ENCODE measurements around the gene CREB5.

Gene CREB5

DNA sequence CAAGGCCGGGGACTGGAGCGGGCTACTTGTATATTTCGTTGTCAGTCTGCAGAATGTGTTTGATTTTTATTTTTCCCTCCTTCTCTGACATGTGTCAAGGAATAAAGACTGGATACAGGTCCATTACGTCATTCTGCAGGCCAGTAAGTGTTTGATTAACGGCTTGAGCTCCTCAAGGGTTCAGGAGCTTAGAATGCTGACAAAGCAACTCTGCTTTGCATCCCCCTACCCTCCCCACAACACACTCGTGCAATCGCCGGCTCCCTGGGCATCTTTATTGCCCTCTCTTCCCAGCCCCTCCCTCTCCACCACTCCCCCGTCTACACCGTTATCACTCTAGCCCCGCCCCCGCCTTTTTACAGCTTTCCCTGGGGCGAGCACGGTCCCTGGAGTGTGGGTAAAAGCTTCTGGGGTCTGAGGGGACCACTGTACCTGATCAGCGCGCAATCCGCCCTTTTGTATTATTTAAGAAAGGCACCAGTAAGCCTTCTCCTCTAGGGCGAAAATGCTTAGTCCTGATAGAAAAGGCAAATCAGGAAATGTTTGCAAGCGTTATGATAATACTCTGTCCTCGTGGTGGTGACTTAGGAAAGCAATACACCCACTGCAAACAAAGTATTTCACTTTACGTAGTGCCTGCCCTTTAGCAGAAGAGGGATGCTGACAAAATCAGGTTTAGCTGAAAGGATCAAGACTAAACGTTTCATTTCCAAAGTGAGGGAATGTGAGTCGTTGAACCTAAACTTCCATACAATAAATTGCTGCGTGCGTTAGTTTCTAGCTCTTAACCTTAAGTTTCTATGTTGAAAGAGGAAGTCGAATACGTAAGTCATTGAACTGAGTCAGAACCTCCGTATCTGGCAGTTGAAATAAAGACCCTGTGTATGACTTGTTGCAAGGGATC is 1.4 kb upstream of the CREB5 start:
- DNase-seq (ENCODE audit: insufficient read length, low spot score) = no peak
- no peak for TF ChIP-seq POLR2A (IDR thresholded peaks at IDR 0.05; ENCODE audit: low read depth, low read length)
- FAIRE-seq = no peak

DNA sequence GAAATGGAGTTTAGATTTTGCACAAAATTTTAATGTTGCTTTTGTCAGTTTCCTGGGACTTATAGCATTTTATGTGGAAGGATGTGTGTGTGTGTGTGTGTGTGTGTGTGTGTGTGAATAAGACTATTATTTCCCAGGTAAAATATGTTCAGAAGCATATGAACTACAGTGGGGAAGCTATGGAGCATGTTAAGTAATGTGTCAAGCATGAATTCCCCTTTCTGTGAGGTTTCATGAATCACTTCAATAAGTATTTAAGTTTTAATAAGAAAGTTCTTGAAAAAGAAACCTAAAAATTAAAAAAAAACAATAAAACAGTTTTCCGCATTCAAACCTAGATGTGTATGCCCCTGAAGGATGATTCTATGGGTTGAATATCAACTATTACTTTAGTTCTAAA is 693 bp downstream of the CREB5 start:
- DNase-seq (ENCODE audit: insufficient read length, low spot score) (no peak), FAIRE-seq (no peak)
- no peak for TF ChIP-seq POLR2A (IDR thresholded peaks at IDR 0.05; ENCODE audit: low read depth, low read length)

DNA sequence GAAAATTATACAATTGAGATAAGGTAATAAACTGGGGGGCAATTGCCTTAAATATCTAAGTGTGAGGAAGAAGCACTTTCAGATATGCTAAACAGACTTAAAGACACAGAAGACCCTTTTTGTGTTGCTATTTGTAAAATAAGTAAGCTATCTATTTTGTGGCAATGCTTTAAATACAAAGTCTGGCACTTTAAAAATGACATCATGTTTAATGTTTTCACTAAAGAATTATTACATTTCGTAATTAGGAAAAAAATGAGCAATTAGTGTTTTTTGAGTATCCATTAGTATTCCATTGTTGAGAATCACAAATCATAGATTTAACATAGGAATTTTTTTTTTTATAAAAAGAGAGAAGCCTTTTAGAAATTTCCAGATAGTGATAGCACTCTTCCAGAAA is 2.1 kb downstream of the CREB5 start:
- TF ChIP-seq POLR2A (IDR thresholded peaks at IDR 0.05; ENCODE audit: low read depth, low read length) = no peak
- no peak for DNase-seq (ENCODE audit: insufficient read length, low spot score)
- no peak for FAIRE-seq

DNA sequence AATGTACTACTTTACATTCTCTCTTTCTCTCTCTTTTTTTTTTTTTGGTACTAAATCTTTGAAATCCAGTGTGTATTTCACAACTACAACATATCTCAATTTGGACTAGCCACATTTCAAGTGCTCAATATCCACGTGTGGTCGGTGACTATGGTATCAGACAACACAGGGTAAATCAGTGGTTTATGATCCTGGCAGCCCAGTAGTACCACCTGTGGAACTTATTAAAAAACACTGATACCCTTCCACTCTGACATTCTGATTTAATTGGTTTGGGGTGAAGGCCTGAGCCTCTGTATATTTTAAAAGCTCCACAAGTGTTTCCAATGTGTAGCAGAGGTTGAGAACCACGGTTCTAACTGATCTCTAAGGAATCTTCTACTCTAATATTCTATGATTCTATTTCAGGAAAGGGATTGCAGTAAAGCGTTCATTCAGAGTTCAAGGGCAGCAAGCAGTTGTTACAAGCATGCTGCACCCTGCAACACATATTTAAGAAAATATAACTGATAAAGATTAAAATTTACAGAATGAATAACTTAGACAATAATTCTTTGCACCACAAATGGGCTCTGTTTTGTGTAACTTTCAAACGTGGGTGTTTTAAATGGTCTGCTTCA is 5.1 kb downstream of the CREB5 start:
- FAIRE-seq (no peak), DNase-seq (ENCODE audit: insufficient read length, low spot score) (no peak)
- no peak for TF ChIP-seq POLR2A (IDR thresholded peaks at IDR 0.05; ENCODE audit: low read depth, low read length)

DNA sequence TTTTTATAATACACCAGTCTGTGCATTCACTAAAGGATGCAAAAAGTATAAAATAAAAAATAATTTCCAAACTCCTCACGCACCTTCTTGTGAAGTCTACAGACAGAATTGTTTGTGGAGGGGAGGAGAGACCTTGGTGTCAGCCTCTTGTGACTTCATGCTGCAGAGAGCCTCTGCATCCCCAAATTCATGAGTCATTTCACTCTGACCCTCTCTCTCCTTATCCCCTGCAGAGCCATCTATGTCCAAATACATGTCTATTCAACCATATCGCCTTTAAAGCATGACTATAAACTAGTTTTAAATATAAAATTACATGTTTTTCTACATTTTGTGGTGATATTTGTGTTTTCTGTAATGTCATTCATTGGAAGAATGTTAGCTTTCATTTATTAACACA is 6.0 kb downstream of the CREB5 start:
- DNase-seq (ENCODE audit: insufficient read length, low spot score) (no peak), FAIRE-seq (no peak)
- TF ChIP-seq POLR2A (IDR thresholded peaks at IDR 0.05; ENCODE audit: low read depth, low read length) = no peak

DNA sequence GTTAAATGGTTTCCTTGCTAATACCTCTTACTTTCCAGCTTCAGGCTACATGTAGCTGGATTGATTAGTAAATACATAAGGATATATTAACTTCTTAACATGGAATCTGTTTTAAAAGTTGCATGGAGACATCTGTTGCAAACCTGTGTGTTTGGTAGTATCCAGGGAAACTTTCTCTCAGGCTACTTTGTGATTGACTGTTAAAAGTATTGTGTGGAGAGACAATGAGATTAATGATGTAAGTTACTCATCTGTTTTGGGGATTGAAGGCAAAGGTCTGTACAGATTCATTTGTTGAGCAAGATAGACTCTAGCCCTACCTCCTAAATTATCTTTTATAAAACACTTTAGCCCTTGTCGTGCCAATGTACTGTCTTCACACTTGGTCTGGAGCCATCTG is 6.6 kb downstream of the CREB5 start:
- FAIRE-seq (no peak), DNase-seq (ENCODE audit: insufficient read length, low spot score) (no peak)
- TF ChIP-seq POLR2A (IDR thresholded peaks at IDR 0.05; ENCODE audit: low read depth, low read length) = no peak

DNA sequence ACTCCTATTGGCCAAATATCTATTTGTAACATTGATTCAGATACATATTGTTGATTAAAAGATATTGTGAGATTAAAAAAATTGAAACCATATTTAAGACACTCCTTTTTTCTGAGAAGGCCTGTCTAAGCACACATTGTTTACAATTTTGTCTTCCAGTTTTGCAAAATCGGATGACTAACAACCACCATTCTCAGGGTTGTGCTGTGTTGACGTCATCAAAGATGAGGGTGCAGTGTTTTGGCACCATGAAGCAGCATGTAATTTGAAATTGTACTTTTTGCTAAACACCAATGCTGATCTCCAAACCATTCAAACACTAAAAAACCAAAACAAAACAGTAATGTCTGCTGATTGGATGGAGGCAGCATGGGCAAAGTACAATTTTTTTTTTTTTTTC is 7.4 kb downstream of the CREB5 start:
- no peak for TF ChIP-seq POLR2A (IDR thresholded peaks at IDR 0.05; ENCODE audit: low read depth, low read length)
- no peak for DNase-seq (ENCODE audit: insufficient read length, low spot score)
- no peak for FAIRE-seq

DNA sequence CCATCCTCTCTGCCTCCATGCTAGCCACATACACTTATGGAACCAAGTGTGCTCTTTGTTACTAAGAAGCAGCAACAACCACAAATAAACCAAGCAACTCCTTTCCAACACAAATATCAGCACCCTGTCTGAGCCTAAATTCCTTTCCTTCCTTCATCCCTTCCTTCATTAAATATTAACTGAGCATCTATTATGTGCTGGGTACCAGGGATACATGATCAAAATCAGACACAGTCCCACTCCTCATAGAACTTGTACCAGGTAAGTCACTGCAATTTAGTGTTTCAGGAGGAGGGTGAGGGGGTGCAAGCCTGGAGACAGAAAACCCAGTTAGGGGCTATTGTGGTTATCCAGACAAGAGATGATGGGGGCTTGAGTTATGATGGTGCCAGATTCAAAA is 10.8 kb downstream of the CREB5 start:
- FAIRE-seq (no peak), DNase-seq (ENCODE audit: insufficient read length, low spot score) (no peak)
- no peak for TF ChIP-seq POLR2A (IDR thresholded peaks at IDR 0.05; ENCODE audit: low read depth, low read length)

- FAIRE-seq = no peak
- no peak for TF ChIP-seq POLR2A (IDR thresholded peaks at IDR 0.05; ENCODE audit: low read depth, low read length)
- DNase-seq (ENCODE audit: insufficient read length, low spot score) = no peak
These were observed 11.7 kb downstream of the CREB5 start for GRCh38 chr7:28423918-28424514.

DNA sequence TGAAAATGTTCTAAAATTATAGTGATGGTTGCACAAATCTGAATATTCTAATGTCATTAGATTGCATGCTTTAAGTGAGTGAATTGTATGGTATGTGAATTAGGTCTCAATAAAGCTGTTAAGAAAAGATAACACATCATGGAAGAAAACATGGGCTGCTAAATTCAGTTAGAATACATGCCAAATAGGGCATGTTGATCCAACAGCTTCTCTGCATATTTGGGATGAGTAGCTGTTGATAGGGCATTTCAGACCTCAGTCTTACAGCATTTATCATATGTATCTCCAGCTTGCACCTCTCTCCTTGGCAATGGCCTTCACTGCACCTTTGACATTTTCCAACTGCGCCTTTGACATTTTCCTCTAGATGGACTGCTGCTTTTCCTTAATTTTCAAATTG is 13.2 kb downstream of the CREB5 start:
- DNase-seq (ENCODE audit: insufficient read length, low spot score) = no peak
- no peak for FAIRE-seq
- no peak for TF ChIP-seq POLR2A (IDR thresholded peaks at IDR 0.05; ENCODE audit: low read depth, low read length)

GRCh38 chr7:28427236-28427635 is 14.9 kb downstream of the CREB5 start:
- FAIRE-seq = no peak

DNA sequence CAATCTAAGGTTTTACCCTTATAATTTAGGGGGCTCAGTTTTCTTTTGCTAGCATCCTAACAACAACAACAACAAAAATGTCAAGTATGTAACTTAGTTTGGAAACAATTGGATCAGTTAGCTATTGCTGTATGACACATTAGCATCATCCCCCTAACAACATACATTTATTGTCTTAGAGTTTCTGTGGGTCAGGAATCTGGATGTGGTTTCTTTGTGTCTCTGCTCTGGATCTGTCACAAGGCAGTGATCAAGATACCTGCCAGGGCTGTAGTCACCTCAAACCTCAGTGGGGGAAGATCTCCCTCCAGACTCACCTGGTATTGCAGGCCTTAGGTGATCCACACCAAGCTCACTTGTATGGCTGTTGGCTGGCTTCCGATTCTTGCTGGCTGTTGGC is 18.3 kb downstream of the CREB5 start:
- no peak for DNase-seq (ENCODE audit: insufficient read length, low spot score)
- TF ChIP-seq POLR2A (IDR thresholded peaks at IDR 0.05; ENCODE audit: low read depth, low read length) = no peak
- FAIRE-seq = no peak

More at GRCh38 chr7:28427236-28427635, 14.9 kb downstream of the CREB5 start:
- DNase-seq (ENCODE audit: insufficient read length, low spot score) = no peak
- TF ChIP-seq POLR2A (IDR thresholded peaks at IDR 0.05; ENCODE audit: low read depth, low read length) = no peak

- no peak for TF ChIP-seq POLR2A (IDR thresholded peaks at IDR 0.05; ENCODE audit: low read depth, low read length)
- DNase-seq (ENCODE audit: insufficient read length, low spot score) (no peak), FAIRE-seq (no peak)
These were observed 19.8 kb downstream of the CREB5 start for GRCh38 chr7:28432105-28432504.

- no peak for FAIRE-seq
- no peak for TF ChIP-seq POLR2A (IDR thresholded peaks at IDR 0.05; ENCODE audit: low read depth, low read length)
These were observed 20.7 kb downstream of the CREB5 start for GRCh38 chr7:28433039-28433438.

More at GRCh38 chr7:28433039-28433438, 20.7 kb downstream of the CREB5 start:
- DNase-seq (ENCODE audit: insufficient read length, low spot score) = no peak
